ENCODE measurements around the gene SHISAL1.

SHISAL1 gene

GRCh38 chr22:44224166-44224565 lies 88.6 kb downstream of the SHISAL1 start:
- no peak overlapping the region for H3K4me3 ChIP-seq (ENCODE audit: low read depth, low read length)
- H3K9ac ChIP-seq (ENCODE audit: low read depth, low read length), result no peak overlapping the region
- no peaks in the 10 kb centered on the region for H3K27me3 ChIP-seq (ENCODE audit: control insufficient read depth, insufficient read depth, low read length)
- no peaks in the 10 kb centered on the region for H3K36me3 ChIP-seq (ENCODE audit: control insufficient read depth, insufficient read depth, low read length)
- no peaks in the 10 kb centered on the region for H3K9me3 ChIP-seq (ENCODE audit: control insufficient read depth, insufficient read depth, low read length)
- H3K4me1 ChIP-seq (ENCODE audit: control insufficient read depth, insufficient read depth, low read length), result no peaks in the 10 kb centered on the region

- Histone ChIP-seq H3K36me3 (ENCODE audit: control insufficient read depth, insufficient read depth, low read length) (no peaks in the 10 kb centered on the region), H3K9me3 (ENCODE audit: control insufficient read depth, insufficient read depth, low read length) (no peaks in the 10 kb centered on the region), H3K9ac (ENCODE audit: low read depth, low read length) (no peak overlapping the region), H3K27me3 (ENCODE audit: control insufficient read depth, insufficient read depth, low read length) (no peaks in the 10 kb centered on the region), H3K4me1 (ENCODE audit: control insufficient read depth, insufficient read depth, low read length) (no peaks in the 10 kb centered on the region), H3K4me3 (ENCODE audit: low read depth, low read length) (no peak overlapping the region)
These were observed 90.9 kb downstream of the SHISAL1 start for GRCh38 chr22:44221710-44222475.

- Histone ChIP-seq H3K9ac (ENCODE audit: low read depth, low read length) (no peak overlapping the region), H3K4me1 (ENCODE audit: control insufficient read depth, insufficient read depth, low read length) (no peaks in the 10 kb centered on the region), H3K4me3 (ENCODE audit: low read depth, low read length) (no peak overlapping the region), H3K36me3 (ENCODE audit: control insufficient read depth, insufficient read depth, low read length) (no peaks in the 10 kb centered on the region), H3K9me3 (ENCODE audit: control insufficient read depth, insufficient read depth, low read length) (no peaks in the 10 kb centered on the region), H3K27me3 (ENCODE audit: control insufficient read depth, insufficient read depth, low read length) (no peaks in the 10 kb centered on the region)
These were observed 91.7 kb downstream of the SHISAL1 start for GRCh38 chr22:44220727-44221680.

GRCh38 chr22:44219101-44219870 lies 93.5 kb downstream of the SHISAL1 start:
- Histone ChIP-seq H3K4me1 (ENCODE audit: control insufficient read depth, insufficient read depth, low read length) (no peaks in the 10 kb centered on the region), H3K9me3 (ENCODE audit: control insufficient read depth, insufficient read depth, low read length) (no peaks in the 10 kb centered on the region), H3K36me3 (ENCODE audit: control insufficient read depth, insufficient read depth, low read length) (no peaks in the 10 kb centered on the region), H3K4me3 (ENCODE audit: low read depth, low read length) (no peak overlapping the region), H3K27me3 (ENCODE audit: control insufficient read depth, insufficient read depth, low read length) (no peaks in the 10 kb centered on the region), H3K9ac (ENCODE audit: low read depth, low read length) (no peak overlapping the region)

- Histone ChIP-seq H3K27me3 (ENCODE audit: control insufficient read depth, insufficient read depth, low read length) (no peaks in the 10 kb centered on the region), H3K4me1 (ENCODE audit: control insufficient read depth, insufficient read depth, low read length) (no peaks in the 10 kb centered on the region), H3K4me3 (ENCODE audit: low read depth, low read length) (no peak overlapping the region), H3K36me3 (ENCODE audit: control insufficient read depth, insufficient read depth, low read length) (no peaks in the 10 kb centered on the region), H3K9ac (ENCODE audit: low read depth, low read length) (no peak overlapping the region), H3K9me3 (ENCODE audit: control insufficient read depth, insufficient read depth, low read length) (no peaks in the 10 kb centered on the region)
These were observed 94.7 kb downstream of the SHISAL1 start for GRCh38 chr22:44218071-44218470.

- no peaks in the 10 kb centered on the region for H3K27me3 ChIP-seq (ENCODE audit: control insufficient read depth, insufficient read depth, low read length)
- no peaks in the 10 kb centered on the region for H3K36me3 ChIP-seq (ENCODE audit: control insufficient read depth, insufficient read depth, low read length)
- no peak overlapping the region for H3K4me3 ChIP-seq (ENCODE audit: low read depth, low read length)
- H3K4me1 ChIP-seq (ENCODE audit: control insufficient read depth, insufficient read depth, low read length), result no peaks in the 10 kb centered on the region
- no peaks in the 10 kb centered on the region for H3K9me3 ChIP-seq (ENCODE audit: control insufficient read depth, insufficient read depth, low read length)
- H3K9ac ChIP-seq (ENCODE audit: low read depth, low read length), result no peak overlapping the region
These were observed 95.4 kb downstream of the SHISAL1 start for GRCh38 chr22:44217346-44217745.

GRCh38 chr22:44215287-44215686 lies 97.5 kb downstream of the SHISAL1 start:
- Histone ChIP-seq H3K9me3 (ENCODE audit: control insufficient read depth, insufficient read depth, low read length) (no peaks in the 10 kb centered on the region), H3K4me3 (ENCODE audit: low read depth, low read length) (no peak overlapping the region), H3K9ac (ENCODE audit: low read depth, low read length) (no peak overlapping the region), H3K27me3 (ENCODE audit: control insufficient read depth, insufficient read depth, low read length) (no peaks in the 10 kb centered on the region), H3K36me3 (ENCODE audit: control insufficient read depth, insufficient read depth, low read length) (no peaks in the 10 kb centered on the region), H3K4me1 (ENCODE audit: control insufficient read depth, insufficient read depth, low read length) (no peaks in the 10 kb centered on the region)

- H3K4me1 ChIP-seq (ENCODE audit: control insufficient read depth, insufficient read depth, low read length), result no peaks in the 10 kb centered on the region
- no peak overlapping the region for H3K9ac ChIP-seq (ENCODE audit: low read depth, low read length)
- H3K9me3 ChIP-seq (ENCODE audit: control insufficient read depth, insufficient read depth, low read length), result no peaks in the 10 kb centered on the region
- H3K4me3 ChIP-seq (ENCODE audit: low read depth, low read length), result no peak overlapping the region
- H3K27me3 ChIP-seq (ENCODE audit: control insufficient read depth, insufficient read depth, low read length), result no peaks in the 10 kb centered on the region
- no peaks in the 10 kb centered on the region for H3K36me3 ChIP-seq (ENCODE audit: control insufficient read depth, insufficient read depth, low read length)
These were observed 98.0 kb downstream of the SHISAL1 start for GRCh38 chr22:44214764-44215163.

GRCh38 chr22:44214187-44214586 lies 98.6 kb downstream of the SHISAL1 start:
- no peaks in the 10 kb centered on the region for H3K9me3 ChIP-seq (ENCODE audit: control insufficient read depth, insufficient read depth, low read length)
- H3K36me3 ChIP-seq (ENCODE audit: control insufficient read depth, insufficient read depth, low read length), result no peaks in the 10 kb centered on the region
- no peaks in the 10 kb centered on the region for H3K4me1 ChIP-seq (ENCODE audit: control insufficient read depth, insufficient read depth, low read length)
- H3K27me3 ChIP-seq (ENCODE audit: control insufficient read depth, insufficient read depth, low read length), result no peaks in the 10 kb centered on the region
- H3K9ac ChIP-seq (ENCODE audit: low read depth, low read length), result no peak overlapping the region
- no peak overlapping the region for H3K4me3 ChIP-seq (ENCODE audit: low read depth, low read length)

GRCh38 chr22:44213489-44214043 lies 99.2 kb downstream of the SHISAL1 start:
- Histone ChIP-seq H3K9ac (ENCODE audit: low read depth, low read length) (no peak overlapping the region), H3K4me1 (ENCODE audit: control insufficient read depth, insufficient read depth, low read length) (no peaks in the 10 kb centered on the region), H3K9me3 (ENCODE audit: control insufficient read depth, insufficient read depth, low read length) (no peaks in the 10 kb centered on the region), H3K27me3 (ENCODE audit: control insufficient read depth, insufficient read depth, low read length) (no peaks in the 10 kb centered on the region), H3K36me3 (ENCODE audit: control insufficient read depth, insufficient read depth, low read length) (no peaks in the 10 kb centered on the region), H3K4me3 (ENCODE audit: low read depth, low read length) (no peak overlapping the region)

- H3K9me3 ChIP-seq (ENCODE audit: control insufficient read depth, insufficient read depth, low read length), result no peaks in the 10 kb centered on the region
- H3K4me1 ChIP-seq (ENCODE audit: control insufficient read depth, insufficient read depth, low read length), result no peaks in the 10 kb centered on the region
- H3K36me3 ChIP-seq (ENCODE audit: control insufficient read depth, insufficient read depth, low read length), result no peaks in the 10 kb centered on the region
- no peak overlapping the region for H3K4me3 ChIP-seq (ENCODE audit: low read depth, low read length)
- no peaks in the 10 kb centered on the region for H3K27me3 ChIP-seq (ENCODE audit: control insufficient read depth, insufficient read depth, low read length)
- no peak overlapping the region for H3K9ac ChIP-seq (ENCODE audit: low read depth, low read length)
These were observed 99.8 kb downstream of the SHISAL1 start for GRCh38 chr22:44212936-44213335.
